PC-3 (cell line): Measurements from ENCODE around the gene WNK1. TPM values are rescaled to one million over a fixed set of nuclear protein-coding genes. Genes with fewer than 3 reads are reported as not detected.

Source experiments
- ATAC-seq: fragments of 200-7000 bp; cut with Tn5 transposase; 2 replicates; pipeline ENCODE4 v1.9.1; 2020; ENCODE audit warnings: mild to moderate bottlenecking, moderate library complexity
- BruUV-seq: library from RNA; stranded (reverse); fragments of 400-500 nt; replicated peaks from 2 replicates; lab custom pipeline; 2021; lab: Mats Ljungman, UMichigan
- CTCF ChIA-PET: fragments of 300-600 bp; sonication (Branson Sonifier 250); formaldehyde crosslinking; loops from one replicate; lab custom pipeline; 2022; ENCODE audit warnings: antibody characterized with exemption; lab: Charles Lee
- POLR2A ChIA-PET: fragments of 300-600 bp; sonication (Branson Sonifier 250); formaldehyde crosslinking; loops from one replicate; lab custom pipeline; 2022; ENCODE audit warnings: antibody characterized with exemption; ENCODE audit not compliant: unreplicated experiment; lab: Charles Lee
- DNase-seq: peaks from one replicate; pipeline ENCODE4 v3.0.0-alpha.2; 2015
- H2AFZ ChIP-seq: fragments of 300-600 bp; sonication (generic); 2 replicates; pipeline ENCODE4 v1.6.0; 2016; ENCODE audit warnings: antibody characterized with exemption, low read length
- H3F3A ChIP-seq: fragments of 300-600 bp; sonication (generic); one replicate; pipeline ENCODE4 v1.6.0; 2017; ENCODE audit warnings: antibody characterized with exemption, low read length, control low read depth, mild to moderate bottlenecking; ENCODE audit not compliant: unreplicated experiment
- H3K27ac ChIP-seq: fragments of 300-600 bp; sonication (generic); 2 replicates; pipeline ENCODE4 v1.5.1; 2016; ENCODE audit warnings: mild to moderate bottlenecking, low read length
- H3K27me3 ChIP-seq: fragments of 300-600 bp; sonication (generic); 2 replicates; pipeline ENCODE4 v1.6.1; 2016; ENCODE audit warnings: low read length, mixed read lengths
- H3K36me3 ChIP-seq: fragments of 300-600 bp; sonication (generic); 2 replicates; pipeline ENCODE4 v1.6.1; 2016; ENCODE audit warnings: low read depth, mixed run types, low read length, mixed read lengths
- H3K4me1 ChIP-seq: fragments of 300-600 bp; sonication (generic); 2 replicates; pipeline ENCODE4 v1.5.1; 2016; ENCODE audit warnings: low read length; ENCODE audit not compliant: insufficient read depth
- H3K4me2 ChIP-seq: fragments of 300-600 bp; sonication (generic); 2 replicates; pipeline ENCODE4 v1.6.0; 2016; ENCODE audit warnings: low read length
- H3K4me3 ChIP-seq: fragments of 300-600 bp; sonication (generic); 2 replicates; pipeline ENCODE4 v1.5.1; 2016; ENCODE audit warnings: mild to moderate bottlenecking, low read length, mixed read lengths
- H3K79me2 ChIP-seq: fragments of 300-600 bp; sonication (generic); 2 replicates; pipeline ENCODE4 v1.6.1; 2017; ENCODE audit warnings: low read length, mixed read lengths
- H3K9ac ChIP-seq: fragments of 300-600 bp; sonication (generic); 2 replicates; pipeline ENCODE4 v1.6.0; 2016; ENCODE audit warnings: mild to moderate bottlenecking, low read length
- H3K9me2 ChIP-seq: fragments of 300-600 bp; sonication (generic); replicated peaks from 2 replicates; pipeline ENCODE4 v1.6.1; 2016; ENCODE audit warnings: mixed run types, low read length, mixed read lengths
- H3K9me3 ChIP-seq: fragments of 300-600 bp; sonication (generic); 2 replicates; pipeline ENCODE4 v1.6.1; 2016; ENCODE audit warnings: low read length, mixed read lengths
- H4K20me1 ChIP-seq: fragments of 300-600 bp; sonication (generic); 2 replicates; pipeline ENCODE4 v1.6.1; 2016; ENCODE audit warnings: low read length, mixed read lengths
- CTCF ChIP-seq: fragments of 300-600 bp; sonication (generic); conservative IDR thresholded peaks from 2 replicates; pipeline ENCODE4 v1.5.1; 2017; ENCODE audit warnings: antibody characterized with exemption, low read depth, mild to moderate bottlenecking, low read length
- EZH2 ChIP-seq: fragments of 300-600 bp; sonication (generic); IDR thresholded peaks from one replicate; pipeline ENCODE4 v1.6.1; 2017; ENCODE audit warnings: antibody characterized with exemption, mild to moderate bottlenecking, low read length; ENCODE audit not compliant: unreplicated experiment
- EZH2phosphoT487 ChIP-seq: fragments of 300-600 bp; sonication (generic); IDR thresholded peaks from 2 replicates; pipeline ENCODE4 v1.6.1; 2018; ENCODE audit warnings: mild to moderate bottlenecking, antibody characterized with exemption, low read length, borderline replicate concordance
- intact Hi-C: fragments of 100-400 bp; cut with micrococcal nuclease; formaldehyde crosslinking; loops from 2 replicates; pipeline ENCODE4 v1.9.0; 2023
- total RNA-seq: library from RNA; depleted of rRNA; stranded (reverse); fragments of >200 nt; gene quantifications from 2 replicates; pipeline ENCODE4 v1.2.3, GENCODE V29; 2014

Gene WNK1
- total RNA-seq, 1 experiment from 2014 or later = 44.5 TPM

- Histone ChIP-seq H3K9ac (no peak overlapping the region), H3K79me2 (peaks cover 96% of the 10 kb centered on the region), H2AFZ (no peak overlapping the region), H3K9me2 (no peaks in the 10 kb centered on the region), H3K36me3 (no peaks in the 10 kb centered on the region), H3K4me2 (no peak overlapping the region), H3K4me1 (peaks cover 4% of the 10 kb centered on the region; the same call in 1 of the 2 replicates), H3F3A (no peaks in the 10 kb centered on the region), H3K27me3 (no peaks in the 10 kb centered on the region), H3K4me3 (no peak overlapping the region), H4K20me1 (peaks cover 7% of the 10 kb centered on the region; the same call in 1 of the 2 replicates), H3K27ac (0 out of 2 replicates have a peak overlapping the region, but pooled peaks have one; percentile 12), H3K9me3 (no peaks in the 10 kb centered on the region)
- BruUV-seq = no TSS peak
- ChIA-PET POLR2A (no interaction called here), CTCF (no interaction called here)
- TF ChIP-seq EZH2phosphoT487 (no peak), CTCF (no peak), EZH2 (no peak)
- DNase-seq = no peak
- intact Hi-C loops = no loop called here
- ATAC-seq = no peak
These were observed 53.9 kb downstream of the WNK1 start for GRCh38 chr12:806200-806791.

- Histone ChIP-seq H3K79me2 (peaks cover 96% of the 10 kb centered on the region), H3K36me3 (no peaks in the 10 kb centered on the region), H4K20me1 (peaks cover 10% of the 10 kb centered on the region; the same call in 1 of the 2 replicates), H3K27me3 (no peaks in the 10 kb centered on the region), H3K4me1 (no peaks in the 10 kb centered on the region), H3K27ac (peak overlapping the region; percentile 20; the same call in 1 of the 2 replicates), H3K9me2 (no peaks in the 10 kb centered on the region), H2AFZ (no peak overlapping the region), H3K4me2 (no peak overlapping the region), H3F3A (no peaks in the 10 kb centered on the region), H3K9me3 (no peaks in the 10 kb centered on the region), H3K4me3 (no peak overlapping the region), H3K9ac (no peak overlapping the region)
- ChIA-PET POLR2A (no interaction called here), CTCF (no interaction called here)
- ATAC-seq = no peak
- DNase-seq = no peak
- BruUV-seq = no TSS peak
- TF ChIP-seq EZH2 = no peak
- TF ChIP-seq CTCF = no peak
- TF ChIP-seq EZH2phosphoT487 = no peak
- intact Hi-C loops = no loop called here
These were observed 54.8 kb downstream of the WNK1 start for GRCh38 chr12:807041-807735.

- Histone ChIP-seq H3K4me2 (no peak overlapping the region), H3F3A (no peaks in the 10 kb centered on the region), H3K27ac (no peak overlapping the region), H3K9me2 (no peaks in the 10 kb centered on the region), H3K36me3 (peaks cover 4% of the 10 kb centered on the region; the same call in 1 of the 2 replicates), H3K4me1 (no peaks in the 10 kb centered on the region), H2AFZ (no peak overlapping the region), H3K79me2 (peaks cover 92% of the 10 kb centered on the region), H3K4me3 (no peak overlapping the region), H4K20me1 (peaks cover 8% of the 10 kb centered on the region; the same call in 1 of the 2 replicates), H3K9ac (no peak overlapping the region), H3K27me3 (no peaks in the 10 kb centered on the region), H3K9me3 (no peaks in the 10 kb centered on the region)
- TF ChIP-seq EZH2 = no peak
- TF ChIP-seq CTCF = no peak
- TF ChIP-seq EZH2phosphoT487 = no peak
- DNase-seq (no peak), ATAC-seq (no peak)
- no TSS peak for BruUV-seq
- POLR2A ChIA-PET = no interaction called here
- CTCF ChIA-PET = interaction anchor here (0.6 kb wide), 1 partner anchor 58 kb away, joined by 4 read pairs; no protein-coding TSS in a partner anchor
- intact Hi-C loops = no loop called here
These were observed 57.7 kb downstream of the WNK1 start for GRCh38 chr12:810116-810515.
